Measurements from ENCODE around the gene GSG1L.

Gene GSG1L

DNA sequence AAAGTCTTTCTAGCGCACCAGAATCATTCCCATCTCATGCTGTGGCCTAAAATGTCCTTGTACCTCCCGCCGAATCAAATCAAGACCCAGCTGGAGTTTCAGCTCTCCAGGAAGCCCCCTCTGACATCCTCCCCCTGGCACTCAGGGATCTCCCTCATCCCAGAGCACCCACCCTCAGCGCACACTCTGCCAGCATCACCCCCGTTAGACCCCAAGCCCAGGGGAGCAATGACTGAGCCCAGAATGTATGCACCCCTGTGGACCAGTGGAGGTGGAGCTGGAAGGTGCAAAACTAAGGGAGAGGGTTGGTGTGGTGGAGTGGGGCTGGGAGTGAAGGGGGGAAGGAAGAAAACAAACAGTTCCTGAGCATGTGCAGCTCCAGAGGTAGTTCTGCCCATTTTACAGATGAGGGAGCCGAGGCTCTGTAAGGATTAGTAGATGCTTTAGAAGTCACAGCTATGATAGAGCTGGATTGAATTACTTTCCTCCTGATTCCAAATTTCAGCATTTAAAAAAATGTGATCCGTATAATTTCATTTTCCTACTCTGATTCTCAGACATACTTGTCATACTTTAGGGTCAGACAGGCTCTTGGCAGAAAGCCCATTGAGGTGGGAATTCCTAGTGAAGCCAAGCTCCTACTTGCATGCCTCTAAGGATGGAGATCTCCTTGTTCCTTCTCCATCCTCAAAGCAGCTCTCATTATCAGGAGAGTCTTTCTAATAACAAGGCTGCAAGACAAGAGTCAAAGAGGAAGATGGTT is 270.8 kb downstream of the GSG1L start:
- H3K27ac ChIP-seq (ENCODE audit: low read depth in 2 of 2, low read length in 2 of 2): no peak overlapping the region
- no peaks in the 10 kb centered on the region for H3K9me3 ChIP-seq (ENCODE audit: control insufficient read depth in 2 of 2, low read length in 2 of 2)
- H3K4me1 ChIP-seq (ENCODE audit: control insufficient read depth in 2 of 2, insufficient read depth in 2 of 2, low read length in 2 of 2): no peaks in the 10 kb centered on the region
- H3K9ac ChIP-seq (ENCODE audit: low read depth in 1 of 2, low read length in 2 of 2): no peak overlapping the region
- no peaks in the 10 kb centered on the region for H3K27me3 ChIP-seq (ENCODE audit: control insufficient read depth in 2 of 2, insufficient read depth in 2 of 2, low read length in 2 of 2)
- no peak overlapping the region for H3K4me3 ChIP-seq (ENCODE audit: low read length in 2 of 2)
- no peaks in the 10 kb centered on the region for H3K36me3 ChIP-seq (ENCODE audit: control insufficient read depth in 2 of 2, insufficient read depth in 2 of 2, low read length in 2 of 2)

DNA sequence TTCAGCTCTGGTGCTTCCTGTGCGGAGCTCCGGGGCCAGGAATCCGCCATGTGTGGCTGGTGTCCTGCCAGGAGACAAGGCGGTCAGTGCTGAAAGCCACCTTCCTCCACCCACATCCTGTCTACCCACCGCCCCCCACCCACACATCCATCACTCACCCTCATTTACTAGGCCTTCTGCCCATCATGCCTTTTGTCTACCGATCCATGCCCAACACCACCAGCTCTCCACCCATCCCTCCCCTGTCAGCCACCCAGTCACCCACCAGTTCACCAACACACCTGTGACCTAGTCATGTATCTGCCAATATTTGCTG is 272.2 kb downstream of the GSG1L start:
- Histone ChIP-seq H3K9ac (ENCODE audit: low read depth in 1 of 2, low read length in 2 of 2) (no peak overlapping the region), H3K27ac (ENCODE audit: low read depth in 2 of 2, low read length in 2 of 2) (no peak overlapping the region), H3K4me1 (ENCODE audit: control insufficient read depth in 2 of 2, insufficient read depth in 2 of 2, low read length in 2 of 2) (no peaks in the 10 kb centered on the region), H3K9me3 (ENCODE audit: control insufficient read depth in 2 of 2, low read length in 2 of 2) (no peaks in the 10 kb centered on the region), H3K36me3 (ENCODE audit: control insufficient read depth in 2 of 2, insufficient read depth in 2 of 2, low read length in 2 of 2) (no peaks in the 10 kb centered on the region), H3K27me3 (ENCODE audit: control insufficient read depth in 2 of 2, insufficient read depth in 2 of 2, low read length in 2 of 2) (no peaks in the 10 kb centered on the region), H3K4me3 (ENCODE audit: low read length in 2 of 2) (no peak overlapping the region)

DNA sequence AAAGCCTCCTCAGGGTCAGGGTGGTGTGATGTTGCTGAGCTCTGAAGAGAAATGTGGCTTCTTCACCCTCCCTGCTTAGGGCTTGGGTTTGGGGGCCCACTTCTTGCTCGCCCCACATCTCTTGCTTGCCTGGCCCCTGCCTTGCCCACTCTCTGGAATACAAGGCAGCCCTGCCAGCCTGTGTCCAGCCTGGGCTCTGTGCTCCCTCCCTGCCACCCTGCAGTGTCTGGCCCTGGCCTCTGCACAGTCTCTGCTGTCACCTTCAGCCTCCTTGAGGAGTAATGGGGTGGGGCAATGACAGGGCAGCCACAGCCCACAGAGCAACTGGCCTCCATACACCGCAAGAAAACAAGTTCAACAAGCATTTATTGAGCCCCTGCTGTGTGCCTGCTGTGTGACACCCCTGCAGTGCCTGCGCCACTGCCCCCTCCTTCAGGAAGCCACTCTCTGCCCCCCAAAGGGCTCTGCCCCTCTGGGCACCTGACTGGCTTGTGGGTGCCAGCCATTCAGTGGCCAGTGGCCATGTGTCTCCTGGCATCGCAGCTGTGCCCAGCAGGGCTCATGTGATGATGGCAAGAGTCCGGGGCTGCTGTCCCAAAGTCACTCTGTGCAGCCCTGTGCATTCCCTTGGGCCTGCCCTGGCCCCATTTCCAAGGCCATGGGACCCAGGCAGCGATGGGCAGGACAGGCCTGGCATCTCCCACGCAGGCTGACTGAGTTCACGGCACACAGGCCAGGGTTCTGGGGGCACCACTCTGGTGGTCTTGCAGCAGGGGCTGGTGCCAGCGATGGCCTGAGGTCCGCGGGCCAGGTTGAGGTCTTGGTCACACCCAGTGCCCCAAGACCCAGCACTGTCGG is 272.7 kb downstream of the GSG1L start:
- Histone ChIP-seq H3K9me3 (ENCODE audit: control insufficient read depth in 2 of 2, low read length in 2 of 2) (no peaks in the 10 kb centered on the region), H3K36me3 (ENCODE audit: control insufficient read depth in 2 of 2, insufficient read depth in 2 of 2, low read length in 2 of 2) (no peaks in the 10 kb centered on the region), H3K4me1 (ENCODE audit: control insufficient read depth in 2 of 2, insufficient read depth in 2 of 2, low read length in 2 of 2) (no peaks in the 10 kb centered on the region), H3K27ac (ENCODE audit: low read depth in 2 of 2, low read length in 2 of 2) (no peak overlapping the region), H3K27me3 (ENCODE audit: control insufficient read depth in 2 of 2, insufficient read depth in 2 of 2, low read length in 2 of 2) (no peaks in the 10 kb centered on the region), H3K4me3 (ENCODE audit: low read length in 2 of 2) (no peak overlapping the region), H3K9ac (ENCODE audit: low read depth in 1 of 2, low read length in 2 of 2) (no peak overlapping the region)

DNA sequence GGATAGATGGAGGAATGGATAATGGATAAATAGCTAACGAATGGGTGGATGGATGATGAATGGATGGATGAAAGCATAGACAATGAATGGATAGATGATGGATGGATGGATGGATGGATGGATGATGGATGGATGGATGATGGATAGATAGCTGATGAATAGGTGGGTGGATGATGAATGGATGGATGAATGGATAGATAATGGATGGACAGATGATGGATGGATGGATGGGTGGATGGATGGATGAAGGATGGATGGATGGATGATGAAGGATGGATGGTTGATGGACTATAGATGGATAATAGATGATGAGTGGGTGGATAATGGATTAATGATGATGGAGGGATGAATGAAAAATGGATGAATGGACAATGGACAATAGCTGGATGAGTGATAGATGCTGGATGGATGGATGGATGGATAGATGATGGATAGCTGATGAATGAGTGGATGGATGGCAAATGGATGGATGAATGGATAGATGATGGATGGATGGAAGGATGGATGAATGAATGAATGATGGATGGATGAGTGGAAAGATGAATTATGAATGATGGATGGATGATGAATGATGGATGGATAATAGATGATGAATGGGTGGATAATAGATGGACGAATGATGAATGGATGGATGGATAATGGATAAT is 273.8 kb downstream of the GSG1L start:
- H3K4me3 ChIP-seq (ENCODE audit: low read length in 2 of 2): no peak overlapping the region
- no peaks in the 10 kb centered on the region for H3K9me3 ChIP-seq (ENCODE audit: control insufficient read depth in 2 of 2, low read length in 2 of 2)
- no peak overlapping the region for H3K9ac ChIP-seq (ENCODE audit: low read depth in 1 of 2, low read length in 2 of 2)
- H3K36me3 ChIP-seq (ENCODE audit: control insufficient read depth in 2 of 2, insufficient read depth in 2 of 2, low read length in 2 of 2): no peaks in the 10 kb centered on the region
- H3K4me1 ChIP-seq (ENCODE audit: control insufficient read depth in 2 of 2, insufficient read depth in 2 of 2, low read length in 2 of 2): no peaks in the 10 kb centered on the region
- H3K27ac ChIP-seq (ENCODE audit: low read depth in 2 of 2, low read length in 2 of 2): no peak overlapping the region
- no peaks in the 10 kb centered on the region for H3K27me3 ChIP-seq (ENCODE audit: control insufficient read depth in 2 of 2, insufficient read depth in 2 of 2, low read length in 2 of 2)

DNA sequence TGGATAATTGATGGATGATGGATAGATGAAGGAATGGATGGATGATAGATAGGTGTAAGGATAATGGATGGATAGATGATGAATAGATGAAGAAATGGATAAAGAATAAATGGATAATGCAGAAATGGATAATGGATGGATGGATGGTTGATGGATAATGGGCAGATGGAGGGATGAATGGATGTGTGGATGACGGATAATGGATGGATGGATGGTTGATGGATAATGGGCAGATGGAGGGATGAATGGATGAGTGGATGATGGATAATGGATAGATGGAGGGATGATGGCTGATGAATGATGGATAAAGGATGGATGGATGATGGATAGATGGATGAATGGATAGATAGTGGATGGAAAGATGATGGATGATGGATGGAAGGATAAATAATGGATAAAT is 274.4 kb downstream of the GSG1L start:
- no peak overlapping the region for H3K9ac ChIP-seq (ENCODE audit: low read depth in 1 of 2, low read length in 2 of 2)
- H3K9me3 ChIP-seq (ENCODE audit: control insufficient read depth in 2 of 2, low read length in 2 of 2): no peaks in the 10 kb centered on the region
- no peaks in the 10 kb centered on the region for H3K4me1 ChIP-seq (ENCODE audit: control insufficient read depth in 2 of 2, insufficient read depth in 2 of 2, low read length in 2 of 2)
- no peak overlapping the region for H3K4me3 ChIP-seq (ENCODE audit: low read length in 2 of 2)
- H3K27ac ChIP-seq (ENCODE audit: low read depth in 2 of 2, low read length in 2 of 2): no peak overlapping the region
- no peaks in the 10 kb centered on the region for H3K27me3 ChIP-seq (ENCODE audit: control insufficient read depth in 2 of 2, insufficient read depth in 2 of 2, low read length in 2 of 2)
- H3K36me3 ChIP-seq (ENCODE audit: control insufficient read depth in 2 of 2, insufficient read depth in 2 of 2, low read length in 2 of 2): no peaks in the 10 kb centered on the region

DNA sequence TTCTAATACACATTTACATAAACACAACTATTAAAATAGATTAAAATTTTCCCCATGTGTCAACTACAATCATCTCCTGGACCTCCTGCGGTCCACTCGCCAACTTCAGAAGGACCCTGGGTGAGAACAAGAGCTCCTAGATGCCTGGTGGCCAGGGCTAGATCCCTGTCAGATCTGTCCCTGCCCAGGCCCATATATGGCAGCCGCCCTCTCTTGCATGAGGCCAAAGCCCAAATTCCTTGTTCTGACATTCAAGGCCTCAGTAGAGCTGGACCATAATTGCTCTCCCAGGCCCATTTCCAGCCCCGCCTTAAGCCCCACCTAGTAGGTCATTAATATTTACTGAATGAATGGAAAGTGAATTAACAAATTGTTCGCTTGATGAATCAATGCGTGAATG is 275.8 kb downstream of the GSG1L start:
- Histone ChIP-seq H3K9me3 (ENCODE audit: control insufficient read depth in 2 of 2, low read length in 2 of 2) (no peaks in the 10 kb centered on the region), H3K27ac (ENCODE audit: low read depth in 2 of 2, low read length in 2 of 2) (no peak overlapping the region), H3K36me3 (ENCODE audit: control insufficient read depth in 2 of 2, insufficient read depth in 2 of 2, low read length in 2 of 2) (no peaks in the 10 kb centered on the region), H3K4me3 (ENCODE audit: low read length in 2 of 2) (no peak overlapping the region), H3K4me1 (ENCODE audit: control insufficient read depth in 2 of 2, insufficient read depth in 2 of 2, low read length in 2 of 2) (no peaks in the 10 kb centered on the region), H3K27me3 (ENCODE audit: control insufficient read depth in 2 of 2, insufficient read depth in 2 of 2, low read length in 2 of 2) (no peaks in the 10 kb centered on the region), H3K9ac (ENCODE audit: low read depth in 1 of 2, low read length in 2 of 2) (no peak overlapping the region)

DNA sequence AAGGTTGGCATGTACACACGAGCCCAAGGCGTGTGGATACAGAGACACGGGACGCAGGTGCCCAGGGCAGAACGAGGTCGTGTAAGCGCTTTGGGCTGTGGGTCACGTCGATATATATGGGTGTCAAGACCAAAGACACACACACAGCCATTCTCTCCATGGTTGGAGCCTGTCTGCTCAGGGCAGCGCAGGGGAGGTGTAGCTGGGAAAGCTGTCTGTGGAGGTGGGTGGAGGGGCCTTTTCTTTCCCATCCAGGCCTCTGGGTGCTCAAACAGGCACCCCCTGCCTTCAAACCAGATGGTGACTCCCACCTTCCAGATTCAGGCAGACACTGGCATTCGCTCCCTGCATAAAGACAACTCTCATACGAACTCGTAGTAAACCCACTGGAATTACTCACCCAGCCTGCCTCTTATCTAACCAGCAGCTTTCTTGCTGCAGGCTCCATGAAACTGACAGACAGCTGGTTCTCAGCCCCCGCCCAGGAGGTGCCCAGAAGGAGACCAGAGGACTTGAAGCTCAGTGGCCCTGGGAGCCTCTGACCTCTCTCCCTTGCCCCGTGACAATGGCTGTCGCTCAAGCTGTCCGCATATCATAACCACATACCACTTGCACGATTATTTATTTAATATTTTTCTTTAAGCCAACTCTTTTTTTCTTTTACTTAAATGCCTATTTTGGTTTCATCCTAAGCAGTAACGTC is 276.4 kb downstream of the GSG1L start:
- no peaks in the 10 kb centered on the region for H3K9me3 ChIP-seq (ENCODE audit: control insufficient read depth in 2 of 2, low read length in 2 of 2)
- H3K36me3 ChIP-seq (ENCODE audit: control insufficient read depth in 2 of 2, insufficient read depth in 2 of 2, low read length in 2 of 2): no peaks in the 10 kb centered on the region
- H3K4me1 ChIP-seq (ENCODE audit: control insufficient read depth in 2 of 2, insufficient read depth in 2 of 2, low read length in 2 of 2): no peaks in the 10 kb centered on the region
- H3K9ac ChIP-seq (ENCODE audit: low read depth in 1 of 2, low read length in 2 of 2): no peak overlapping the region
- no peak overlapping the region for H3K27ac ChIP-seq (ENCODE audit: low read depth in 2 of 2, low read length in 2 of 2)
- no peak overlapping the region for H3K4me3 ChIP-seq (ENCODE audit: low read length in 2 of 2)
- no peaks in the 10 kb centered on the region for H3K27me3 ChIP-seq (ENCODE audit: control insufficient read depth in 2 of 2, insufficient read depth in 2 of 2, low read length in 2 of 2)

DNA sequence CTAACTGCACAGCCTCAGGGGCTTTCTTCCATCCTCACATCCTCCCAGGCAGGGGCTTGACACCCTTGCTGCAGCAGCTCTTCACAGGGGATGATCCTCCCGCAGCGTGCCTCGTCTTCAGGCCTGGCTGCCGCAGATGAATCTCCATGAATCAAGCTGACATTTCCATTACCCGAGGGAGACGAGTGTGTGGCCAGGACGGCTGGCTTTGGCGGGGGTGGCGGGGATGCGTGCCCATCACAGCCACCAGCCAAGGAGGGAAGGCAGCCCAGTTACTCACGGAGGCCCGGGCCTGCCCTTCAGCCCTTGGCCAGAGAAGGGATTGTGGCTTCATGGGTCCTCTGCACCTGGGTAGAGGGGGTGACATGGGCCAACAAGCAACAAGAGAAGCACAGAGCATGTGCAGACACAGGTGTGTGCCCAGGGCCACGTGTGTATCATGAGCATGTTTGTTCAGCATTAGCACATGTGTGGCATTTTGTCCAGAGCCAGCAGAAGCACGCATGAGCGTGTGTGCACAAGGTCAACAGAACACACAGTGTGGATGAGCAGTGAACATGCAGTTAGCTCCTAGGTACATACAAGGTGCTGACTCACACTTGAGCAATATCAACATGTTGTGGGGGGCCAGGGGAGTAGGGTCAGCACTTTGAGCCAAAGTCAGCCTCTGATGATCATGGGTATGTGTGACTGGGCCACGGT is 277.1 kb downstream of the GSG1L start:
- Histone ChIP-seq H3K36me3 (ENCODE audit: control insufficient read depth in 2 of 2, insufficient read depth in 2 of 2, low read length in 2 of 2) (no peaks in the 10 kb centered on the region), H3K27ac (ENCODE audit: low read depth in 2 of 2, low read length in 2 of 2) (no peak overlapping the region), H3K4me3 (ENCODE audit: low read length in 2 of 2) (no peak overlapping the region), H3K4me1 (ENCODE audit: control insufficient read depth in 2 of 2, insufficient read depth in 2 of 2, low read length in 2 of 2) (no peaks in the 10 kb centered on the region), H3K27me3 (ENCODE audit: control insufficient read depth in 2 of 2, insufficient read depth in 2 of 2, low read length in 2 of 2) (no peaks in the 10 kb centered on the region), H3K9me3 (ENCODE audit: control insufficient read depth in 2 of 2, low read length in 2 of 2) (no peaks in the 10 kb centered on the region), H3K9ac (ENCODE audit: low read depth in 1 of 2, low read length in 2 of 2) (no peak overlapping the region)

DNA sequence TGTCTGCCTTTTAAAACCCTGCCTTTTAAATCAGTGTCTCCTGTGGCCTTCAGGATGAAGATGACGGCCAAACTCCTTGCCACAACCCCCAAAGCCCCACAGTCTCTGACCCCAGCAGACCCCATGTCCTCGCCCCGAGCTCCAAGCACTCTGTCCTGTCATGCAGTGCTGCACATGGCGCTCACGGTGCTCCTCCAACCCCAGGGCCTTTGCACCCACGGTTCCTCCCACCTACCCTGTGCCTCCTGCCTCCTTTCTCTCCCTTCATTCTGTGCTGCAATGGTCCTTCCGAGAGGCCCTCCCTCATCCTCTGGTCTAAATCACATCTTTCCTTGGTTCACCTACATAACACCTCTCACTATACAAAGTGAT is 278.2 kb downstream of the GSG1L start:
- Histone ChIP-seq H3K27ac (ENCODE audit: low read depth in 2 of 2, low read length in 2 of 2) (no peak overlapping the region), H3K27me3 (ENCODE audit: control insufficient read depth in 2 of 2, insufficient read depth in 2 of 2, low read length in 2 of 2) (no peaks in the 10 kb centered on the region), H3K9ac (ENCODE audit: low read depth in 1 of 2, low read length in 2 of 2) (no peak overlapping the region), H3K9me3 (ENCODE audit: control insufficient read depth in 2 of 2, low read length in 2 of 2) (no peaks in the 10 kb centered on the region), H3K36me3 (ENCODE audit: control insufficient read depth in 2 of 2, insufficient read depth in 2 of 2, low read length in 2 of 2) (no peaks in the 10 kb centered on the region), H3K4me1 (ENCODE audit: control insufficient read depth in 2 of 2, insufficient read depth in 2 of 2, low read length in 2 of 2) (no peaks in the 10 kb centered on the region), H3K4me3 (ENCODE audit: low read length in 2 of 2) (no peak overlapping the region)

All from mucosa of rectum (tissue), 2 donors.